ENCODE data around the gene AVPI1. TPM values are rescaled to one million over a fixed set of nuclear protein-coding genes. Genes with fewer than 3 reads are reported as not detected.
"Not testable (repeated sequence)": the region's sequence is repeated elsewhere in the genome, so short reads cannot be mapped to it uniquely, and the experiment has no call there.

AVPI1 gene
- total RNA-seq, 4 donors from 2014 or later = 113 to 253 (median 170) TPM

- peak overlapping the region; percentile 58 to 94 (median 86) for H3K4me3 ChIP-seq
- TF ChIP-seq EP300 (IDR thresholded peaks at IDR 0.05) (no peak), POLR2A (IDR thresholded peaks at IDR 0.05) (no peak)
- TF ChIP-seq, protein P1, sequence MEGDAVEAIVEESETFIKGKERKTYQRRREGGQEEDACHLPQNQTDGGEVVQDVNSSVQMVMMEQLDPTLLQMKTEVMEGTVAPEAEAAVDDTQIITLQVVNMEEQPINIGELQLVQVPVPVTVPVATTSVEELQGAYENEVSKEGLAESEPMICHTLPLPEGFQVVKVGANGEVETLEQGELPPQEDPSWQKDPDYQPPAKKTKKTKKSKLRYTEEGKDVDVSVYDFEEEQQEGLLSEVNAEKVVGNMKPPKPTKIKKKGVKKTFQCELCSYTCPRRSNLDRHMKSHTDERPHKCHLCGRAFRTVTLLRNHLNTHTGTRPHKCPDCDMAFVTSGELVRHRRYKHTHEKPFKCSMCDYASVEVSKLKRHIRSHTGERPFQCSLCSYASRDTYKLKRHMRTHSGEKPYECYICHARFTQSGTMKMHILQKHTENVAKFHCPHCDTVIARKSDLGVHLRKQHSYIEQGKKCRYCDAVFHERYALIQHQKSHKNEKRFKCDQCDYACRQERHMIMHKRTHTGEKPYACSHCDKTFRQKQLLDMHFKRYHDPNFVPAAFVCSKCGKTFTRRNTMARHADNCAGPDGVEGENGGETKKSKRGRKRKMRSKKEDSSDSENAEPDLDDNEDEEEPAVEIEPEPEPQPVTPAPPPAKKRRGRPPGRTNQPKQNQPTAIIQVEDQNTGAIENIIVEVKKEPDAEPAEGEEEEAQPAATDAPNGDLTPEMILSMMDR (IDR thresholded peaks at IDR 0.05) = no peak
Measured at GRCh38 chr10:97684866-97685394, 2.1 kb downstream of the AVPI1 start.

DNA sequence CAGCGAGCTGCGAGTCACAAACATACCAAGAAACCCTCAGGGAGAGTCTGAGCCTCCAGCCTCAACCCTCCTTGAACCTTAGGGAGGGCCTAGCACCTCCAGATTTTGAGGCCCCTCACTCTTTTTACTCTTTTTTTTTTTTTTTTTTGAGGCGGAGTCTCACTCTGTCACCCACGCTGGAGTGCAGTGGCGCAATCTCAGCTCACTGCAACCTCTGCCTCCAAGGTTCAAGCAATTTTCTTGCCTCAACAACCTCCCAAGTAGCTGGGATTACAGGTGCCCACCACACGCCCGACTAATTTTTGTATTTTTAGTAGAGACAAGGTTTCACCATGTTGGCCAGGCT is 2.7 kb downstream of the AVPI1 start:
- H3K27me3 ChIP-seq; H3K9me3 ChIP-seq; DNase-seq (ENCODE audit: low spot score in 2 of 2): not testable (repeated sequence)
- TF ChIP-seq, protein P1 (IDR thresholded peaks at IDR 0.05) = peak in 1 of 5 experiments; percentile 3
- TF ChIP-seq EP300 (IDR thresholded peaks at IDR 0.05) = peak in 1 of 2 donors; percentile 15
- Histone ChIP-seq H3K4me1 (peaks cover 0 to 62% (median 29%) of the 10 kb centered on the region in 4 donors), H3K36me3 (peaks cover 0 to 10% (median 0%) of the 10 kb centered on the region in 3 donors), H3K27ac (peak overlapping the region; percentile 90 to 100 (median 98)), H3K4me3 (peak overlapping the region; percentile 58 to 94 (median 86))
- 68 to 70% methylated on average over 7 of the region's 7 CpGs for WGBS, 2 donors

More at GRCh38 chr10:97684866-97685394, 2.1 kb downstream of the AVPI1 start:
- DNase-seq (ENCODE audit: low spot score in 2 of 2) = no peak
- Histone ChIP-seq H3K36me3 (peaks cover 0 to 4% (median 0%) of the 10 kb centered on the region in 3 donors), H3K27ac (peak overlapping the region; percentile 90 to 100 (median 98)), H3K4me1 (peaks cover 0 to 68% (median 34%) of the 10 kb centered on the region in 4 donors), H3K27me3 (no peaks in the 10 kb centered on the region), H3K9me3 (no peaks in the 10 kb centered on the region)
- WGBS, 2 donors = 44 to 46% methylated on average over 5 of the region's 5 CpGs

DNA sequence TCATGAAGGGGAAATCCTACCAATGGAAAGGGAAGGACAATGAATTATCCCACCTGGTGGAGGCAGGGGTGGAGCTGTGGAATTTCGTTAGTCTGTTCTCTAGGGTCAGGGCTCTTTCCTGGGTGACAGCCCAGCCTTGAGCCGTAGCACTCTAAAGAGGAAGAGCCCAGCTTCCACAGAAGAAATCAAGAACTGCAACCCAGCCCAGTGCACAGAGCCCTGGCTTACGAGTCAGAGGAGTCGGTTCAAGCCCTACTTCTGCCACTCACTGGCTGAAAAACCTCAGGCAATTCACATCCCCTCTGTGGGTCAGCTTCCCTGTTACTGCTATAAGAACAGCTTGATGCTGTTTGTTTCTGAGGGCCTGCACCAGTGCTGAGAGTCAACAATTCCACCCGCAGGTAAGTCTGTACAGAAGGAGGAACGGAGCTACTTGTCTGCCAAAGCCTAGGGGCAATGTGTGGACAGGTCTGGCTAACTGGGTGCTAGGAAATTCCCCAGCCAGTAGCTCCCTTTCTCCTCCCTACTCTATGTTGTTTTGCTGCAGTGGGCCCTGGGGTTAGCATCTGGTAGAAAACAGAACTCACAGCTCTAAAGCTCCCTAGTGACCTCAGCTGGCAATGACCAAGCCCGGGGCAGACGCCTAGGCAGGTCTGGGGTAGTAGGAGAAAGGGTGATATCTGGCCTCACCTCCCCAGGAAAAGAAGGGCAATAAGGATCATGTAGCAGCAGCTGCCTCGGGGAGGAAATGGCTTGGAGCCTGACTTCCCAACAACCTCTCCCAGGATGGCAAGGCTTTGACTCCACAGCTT is 3.3 kb downstream of the AVPI1 start:
- 35 to 40% methylated on average over 9 of the region's 9 CpGs for WGBS, 2 donors
- peak in 1 of 2 donors; percentile 26 for DNase-seq (ENCODE audit: low spot score in 2 of 2)
- Histone ChIP-seq H3K36me3 (peaks cover 0 to 16% (median 0%) of the 10 kb centered on the region in 3 donors), H3K27ac (peak overlapping the region; percentile 90 to 100 (median 98)), H3K27me3 (no peaks in the 10 kb centered on the region), H3K9me3 (no peaks in the 10 kb centered on the region), H3K4me1 (peaks cover 0 to 56% (median 23%) of the 10 kb centered on the region in 4 donors), H3K4me3 (peak overlapping the region; percentile 58 to 94 (median 86))
- TF ChIP-seq POLR2A (IDR thresholded peaks at IDR 0.05) (peak in 1 of 2 donors; percentile 9), EP300 (IDR thresholded peaks at IDR 0.05) (peak in 1 of 2 donors; percentile 10)
- TF ChIP-seq, protein P1 (IDR thresholded peaks at IDR 0.05) = peak in 2 of 5 experiments; percentile 9 to 15

- Histone ChIP-seq H3K36me3 (peaks cover 0 to 33% (median 0%) of the 10 kb centered on the region in 3 donors), H3K27ac (peak overlapping the region in 2 of 4 donors; percentile 99 to 100), H3K9me3 (no peaks in the 10 kb centered on the region), H3K4me3 (peak overlapping the region in 1 of 4 donors; percentile 89), H3K4me1 (peaks cover 0 to 49% (median 11%) of the 10 kb centered on the region in 4 donors), H3K27me3 (no peaks in the 10 kb centered on the region)
- no peak for DNase-seq (ENCODE audit: low spot score in 2 of 2)
- WGBS, 2 donors = 71 to 84% methylated on average over 4 of the region's 4 CpGs
- TF ChIP-seq, protein P1 (IDR thresholded peaks at IDR 0.05) = no peak
- TF ChIP-seq EP300 (IDR thresholded peaks at IDR 0.05) = no peak
- TF ChIP-seq POLR2A (IDR thresholded peaks at IDR 0.05) = no peak
Measured at GRCh38 chr10:97682042-97682441, 5.0 kb downstream of the AVPI1 start.

- Histone ChIP-seq H3K4me1 (peaks cover 0 to 44% (median 9%) of the 10 kb centered on the region in 4 donors), H3K4me3 (no peak overlapping the region), H3K9me3 (no peaks in the 10 kb centered on the region), H3K27me3 (no peaks in the 10 kb centered on the region), H3K27ac (peak overlapping the region in 1 of 4 donors; percentile 59), H3K36me3 (peaks cover 0 to 58% (median 2%) of the 10 kb centered on the region in 3 donors)
- TF ChIP-seq POLR2A (IDR thresholded peaks at IDR 0.05) (no peak), EP300 (IDR thresholded peaks at IDR 0.05) (no peak)
- TF ChIP-seq, protein P1 (IDR thresholded peaks at IDR 0.05) = no peak
- WGBS, 2 donors = 87 to 93% methylated on average over 7 to 15 of the region's 16 CpGs
- DNase-seq (ENCODE audit: low spot score in 2 of 2) = no peak
Measured at GRCh38 chr10:97679594-97679993, 7.4 kb downstream of the AVPI1 start.

Measured in tibial nerve (tissue), 4 donors.